DND-41 (cell line): ENCODE data around the gene UBR1.

Source experiments
- ATAC-seq: fragments of 200-7000 bp; cut with Tn5 transposase; 3 replicates; pipeline ENCODE4 v1.9.1; 2021; ENCODE audit warnings: low read depth; ENCODE audit not compliant: insufficient read depth
- DNase-seq: peaks from one replicate; pipeline ENCODE4 v3.0.0-alpha.2; 2020
- H2AFZ ChIP-seq: 2 replicates; pipeline ENCODE4 v1.6.0; 2012; ENCODE audit warnings: low read depth, low read length
- H3K27ac ChIP-seq: 2 replicates; pipeline ENCODE4 v1.5.1; 2012; ENCODE audit warnings: low read length, inconsistent platforms
- H3K27me3 ChIP-seq: fragments of 200-600 bp; sonication (generic); 2 replicates; pipeline ENCODE4 v1.6.0; 2012; ENCODE audit warnings: low read length, mild to moderate bottlenecking, inconsistent platforms; ENCODE audit not compliant: insufficient read depth, poor library complexity
- H3K36me3 ChIP-seq: 2 replicates; pipeline ENCODE4 v1.5.1; 2012; ENCODE audit warnings: low read length, inconsistent platforms; ENCODE audit not compliant: insufficient read depth
- H3K4me1 ChIP-seq: 2 replicates; pipeline ENCODE4 v1.5.1; 2012; ENCODE audit warnings: mild to moderate bottlenecking, low read length; ENCODE audit not compliant: insufficient read depth
- H3K4me2 ChIP-seq: 2 replicates; pipeline ENCODE4 v1.6.0; 2012; ENCODE audit warnings: mild to moderate bottlenecking, moderate library complexity, low read length, inconsistent platforms; ENCODE audit not compliant: insufficient read depth
- H3K4me3 ChIP-seq, 2 experiments: fragments of 200-600 bp in 1 of 2; shearing (Covaris generic) in 1 of 2; 2 replicates each; pipeline ENCODE4 v1.5.1; 2012 to 2016; ENCODE audit warnings: inconsistent platforms in 2 of 2, low read length in 2 of 2, mild to moderate bottlenecking in 2 of 2, low read depth in 1 of 2, moderate library complexity in 1 of 2
- H3K79me2 ChIP-seq: 2 replicates; pipeline ENCODE4 v1.6.0; 2012; ENCODE audit warnings: low read length, inconsistent platforms; ENCODE audit not compliant: insufficient read depth
- H3K9ac ChIP-seq: 2 replicates; pipeline ENCODE4 v1.6.0; 2012; ENCODE audit warnings: low read depth, mild to moderate bottlenecking, inconsistent platforms, low read length, moderate library complexity
- H3K9me3 ChIP-seq: 2 replicates; pipeline ENCODE4 v1.5.1; 2012; ENCODE audit warnings: low read length, moderate library complexity, mild to moderate bottlenecking, inconsistent platforms; ENCODE audit not compliant: insufficient read depth, severe bottlenecking
- H4K20me1 ChIP-seq: 2 replicates; pipeline ENCODE4 v1.6.0; 2012; ENCODE audit warnings: low read length; ENCODE audit not compliant: insufficient read depth
- CTCF ChIP-seq: IDR thresholded peaks from 2 replicates; pipeline ENCODE4 v1.5.1; 2012; ENCODE audit warnings: borderline replicate concordance, low read length, moderate library complexity, mild to moderate bottlenecking; ENCODE audit not compliant: poor library complexity, severe bottlenecking; ENCODE audit errors: extremely low read depth
- EZH2 ChIP-seq: IDR thresholded peaks from 3 replicates; pipeline ENCODE4 v1.6.1; 2012; ENCODE audit warnings: borderline replicate concordance, low read depth, mild to moderate bottlenecking, moderate library complexity, low read length, inconsistent platforms; ENCODE audit not compliant: severe bottlenecking

UBR1 gene

GRCh38 chr15:43081283-43081682 is 24.6 kb downstream of the UBR1 start:
- ATAC-seq: no peak
- Histone ChIP-seq H3K36me3 (peaks cover 61% of the 10 kb centered on the region), H3K9ac (no peak overlapping the region)

DNA sequence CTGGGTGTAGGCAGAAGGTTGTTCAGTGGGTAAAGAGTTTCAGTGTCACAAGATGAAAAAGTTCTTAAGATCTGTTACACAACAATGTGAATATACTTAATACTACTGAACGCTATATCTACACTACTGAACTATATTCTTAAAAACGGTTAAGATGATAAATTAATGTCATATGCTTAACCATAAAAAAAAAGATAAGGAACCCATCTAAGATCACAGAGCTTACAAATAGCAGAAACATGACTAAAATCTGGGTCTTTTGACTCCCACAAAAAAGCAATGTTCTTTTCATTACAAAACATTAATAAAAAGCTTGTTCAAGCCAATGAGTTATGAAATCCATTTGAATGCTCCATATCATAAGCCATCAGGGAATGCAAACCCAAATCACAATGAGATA is 34.4 kb downstream of the UBR1 start:
- Histone ChIP-seq H3K27me3 (no peaks in the 10 kb centered on the region), H3K4me1 (no peaks in the 10 kb centered on the region), H3K9ac (no peak overlapping the region), H3K9me3 (no peaks in the 10 kb centered on the region), H4K20me1 (no peaks in the 10 kb centered on the region; the same call in 1 of the 2 replicates), H3K4me3 (no peak overlapping the region), H2AFZ (no peak overlapping the region), H3K36me3 (peaks cover 69% of the 10 kb centered on the region), H3K27ac (no peak overlapping the region), H3K79me2 (no peaks in the 10 kb centered on the region), H3K4me2 (no peak overlapping the region)
- no peak for ATAC-seq
- DNase-seq: no peak
- TF ChIP-seq CTCF (no peak), EZH2 (no peak)

More at GRCh38 chr15:43081283-43081682, 24.6 kb downstream of the UBR1 start:
- no peaks in the 10 kb centered on the region for H3K4me1 ChIP-seq
- H3K9me3 ChIP-seq: no peaks in the 10 kb centered on the region
- no peak overlapping the region for H3K4me2 ChIP-seq
- no peaks in the 10 kb centered on the region for H4K20me1 ChIP-seq
- no peak overlapping the region for H3K4me3 ChIP-seq
- no peak overlapping the region for H2AFZ ChIP-seq
- no peak for DNase-seq
- peaks cover 5% of the 10 kb centered on the region for H3K79me2 ChIP-seq
- H3K27ac ChIP-seq: no peak overlapping the region
- H3K27me3 ChIP-seq: no peaks in the 10 kb centered on the region
- no peak for TF ChIP-seq EZH2
- no peak for TF ChIP-seq CTCF

GRCh38 chr15:43070893-43071292 is 34.9 kb downstream of the UBR1 start:
- DNase-seq (no peak), ATAC-seq (no peak)
- no peaks in the 10 kb centered on the region for H3K9me3 ChIP-seq
- no peak overlapping the region for H3K4me2 ChIP-seq
- H3K27me3 ChIP-seq: no peaks in the 10 kb centered on the region
- H3K4me3 ChIP-seq: no peak overlapping the region
- H3K36me3 ChIP-seq: peaks cover 73% of the 10 kb centered on the region
- no peak overlapping the region for H3K27ac ChIP-seq
- no peaks in the 10 kb centered on the region for H3K79me2 ChIP-seq
- H2AFZ ChIP-seq: no peak overlapping the region
- H4K20me1 ChIP-seq: no peaks in the 10 kb centered on the region; the same call in 1 of the 2 replicates
- no peaks in the 10 kb centered on the region for H3K4me1 ChIP-seq
- H3K9ac ChIP-seq: no peak overlapping the region
- no peak for TF ChIP-seq EZH2
- TF ChIP-seq CTCF: no peak

- Histone ChIP-seq H3K36me3 (peaks cover 79% of the 10 kb centered on the region), H4K20me1 (no peaks in the 10 kb centered on the region; the same call in 1 of the 2 replicates), H2AFZ (no peak overlapping the region), H3K4me3 (no peak overlapping the region), H3K9ac (no peak overlapping the region), H3K27ac (no peak overlapping the region), H3K9me3 (no peaks in the 10 kb centered on the region), H3K27me3 (no peaks in the 10 kb centered on the region), H3K4me2 (no peak overlapping the region), H3K79me2 (no peaks in the 10 kb centered on the region), H3K4me1 (no peaks in the 10 kb centered on the region)
- no peak for DNase-seq
- TF ChIP-seq CTCF: no peak
- no peak for TF ChIP-seq EZH2
- no peak for ATAC-seq
These were observed 35.6 kb downstream of the UBR1 start for GRCh38 chr15:43070249-43070648.
